Testis (tissue), 3 donors: ENCODE data around the gene AJM1. TPM values are rescaled to one million over a fixed set of nuclear protein-coding genes. Genes with fewer than 3 reads are reported as not detected.

Experiments used
- DNase-seq: peaks from one replicate; pipeline ENCODE4 v3.0.0-alpha.2; 2019
- H3K27ac ChIP-seq, 2 donors: fragments of 200-600 bp; sonication (generic); one replicate each; pipeline ENCODE4 v1.5.1; 2019
- H3K27me3 ChIP-seq: fragments of 200-600 bp; sonication (generic); one replicate; pipeline ENCODE4 v1.5.1; 2019
- H3K36me3 ChIP-seq: fragments of 200-600 bp; sonication (generic); one replicate; pipeline ENCODE4 v1.5.1; 2017; ENCODE audit warnings: low read depth; ENCODE audit errors: missing control alignments
- H3K4me1 ChIP-seq: fragments of 200-600 bp; sonication (generic); one replicate; pipeline ENCODE4 v1.5.1; 2019
- H3K4me3 ChIP-seq, 2 donors: fragments of 200-600 bp; sonication (generic); one replicate each; pipeline ENCODE4 v1.5.1; 2017 to 2019
- H3K9me3 ChIP-seq: fragments of 200-600 bp; sonication (generic); one replicate; pipeline ENCODE4 v1.5.1; 2017
- POLR2A ChIP-seq: fragments of 450-650 bp; IDR thresholded peaks from one replicate; pipeline ENCODE4 v1.6.1; 2017; ENCODE audit warnings: antibody characterized with exemption, mild to moderate bottlenecking, moderate library complexity
- WGBS, 2 donors: methylation state at CpG; one replicate each; pipeline ENCODE4 v1.1.5; 2018; 5-methylcytosine and 5-hydroxymethylcytosine counted together
- intact Hi-C: fragments of 100-400 bp; cut with DNase I; formaldehyde crosslinking; loops from one replicate; pipeline ENCODE4 v1.15.1; 2023; ENCODE audit warnings: low total_unique reads
- polyA plus RNA-seq: library from polyadenylated mRNA; stranded (reverse); fragments of 350-450 nt; fragmentation: Illumina TruSeq; extraction: RNeasy Lipid Tissue Mini Kit (QIAGEN cat#74804); gene quantifications from one replicate; pipeline ENCODE4 v1.2.3, GENCODE V29; 2014; ENCODE audit warnings: low read depth, low replicate concordance; ENCODE audit not compliant: insufficient read depth
- total RNA-seq, 2 donors: library from RNA; depleted of rRNA; stranded (reverse); fragments of >200 nt; gene quantifications; one replicate each; pipeline ENCODE4 v1.2.3, GENCODE V29; 2016
- TF ChIP-seq, protein P1 (sequence below), 3 experiments: fragments of 450-650 bp in 2 of 3; fragments of 200-600 bp in 1 of 3; sonication (generic) in 1 of 3; IDR thresholded peaks; one replicate each; pipeline ENCODE4 v1.5.1; 2016 to 2019; ENCODE audit warnings: antibody characterized with exemption in 3 of 3, mild to moderate bottlenecking in 2 of 3, moderate library complexity in 1 of 3

AJM1 gene
- total and polyA plus RNA-seq, 3 donors from 2014 or later, result 4.0 to 24.6 (median 13.1) TPM

DNA sequence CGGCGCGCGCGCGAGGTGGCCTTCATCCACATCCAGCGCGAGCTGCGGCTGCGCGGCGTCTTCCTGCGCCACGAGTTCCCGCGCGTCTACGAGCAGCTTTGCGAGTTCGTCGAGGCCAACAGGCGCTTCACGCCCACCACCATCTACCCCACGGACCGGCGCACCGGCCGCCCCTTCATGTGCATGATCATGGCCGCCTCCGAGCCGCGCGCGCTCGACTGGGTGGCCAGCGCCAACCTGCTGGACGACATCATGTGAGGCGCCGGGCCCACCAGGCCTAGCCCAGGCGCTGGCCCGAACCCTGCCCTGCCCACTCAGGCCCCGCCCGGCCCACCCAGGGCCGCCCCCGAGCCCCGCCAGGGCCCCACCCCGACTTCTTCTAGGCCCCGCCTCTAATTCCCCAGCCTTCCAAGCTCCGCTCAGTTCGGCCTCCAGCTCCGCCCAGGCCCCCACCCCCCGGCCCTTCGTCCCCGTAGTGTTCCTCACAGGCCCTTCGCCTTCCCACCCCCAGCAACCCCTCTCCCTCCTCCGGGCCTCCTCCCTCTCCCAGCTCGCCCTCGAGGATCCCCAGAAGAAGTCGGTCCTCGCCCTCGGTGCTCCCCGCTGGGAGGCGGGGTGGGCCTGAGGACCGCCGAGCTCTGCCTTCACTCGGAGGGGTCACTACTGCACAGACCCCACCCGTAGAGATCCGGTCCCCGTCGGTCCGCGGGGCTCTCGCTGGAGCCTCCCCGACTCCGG, 5.0 kb downstream of the AJM1 start:
- no peaks in the 10 kb centered on the region for H3K36me3 ChIP-seq
- no peaks in the 10 kb centered on the region for H3K27me3 ChIP-seq
- peak overlapping the region; percentile 65 to 72 for H3K4me3 ChIP-seq
- DNase-seq, result peak; percentile 56
- TF ChIP-seq POLR2A, result no peak
- TF ChIP-seq, protein P1, sequence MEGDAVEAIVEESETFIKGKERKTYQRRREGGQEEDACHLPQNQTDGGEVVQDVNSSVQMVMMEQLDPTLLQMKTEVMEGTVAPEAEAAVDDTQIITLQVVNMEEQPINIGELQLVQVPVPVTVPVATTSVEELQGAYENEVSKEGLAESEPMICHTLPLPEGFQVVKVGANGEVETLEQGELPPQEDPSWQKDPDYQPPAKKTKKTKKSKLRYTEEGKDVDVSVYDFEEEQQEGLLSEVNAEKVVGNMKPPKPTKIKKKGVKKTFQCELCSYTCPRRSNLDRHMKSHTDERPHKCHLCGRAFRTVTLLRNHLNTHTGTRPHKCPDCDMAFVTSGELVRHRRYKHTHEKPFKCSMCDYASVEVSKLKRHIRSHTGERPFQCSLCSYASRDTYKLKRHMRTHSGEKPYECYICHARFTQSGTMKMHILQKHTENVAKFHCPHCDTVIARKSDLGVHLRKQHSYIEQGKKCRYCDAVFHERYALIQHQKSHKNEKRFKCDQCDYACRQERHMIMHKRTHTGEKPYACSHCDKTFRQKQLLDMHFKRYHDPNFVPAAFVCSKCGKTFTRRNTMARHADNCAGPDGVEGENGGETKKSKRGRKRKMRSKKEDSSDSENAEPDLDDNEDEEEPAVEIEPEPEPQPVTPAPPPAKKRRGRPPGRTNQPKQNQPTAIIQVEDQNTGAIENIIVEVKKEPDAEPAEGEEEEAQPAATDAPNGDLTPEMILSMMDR (IDR thresholded peaks at IDR 0.05), result no peak
- WGBS, 2 donors, result 11 to 20% methylated on average over 26 to 53 of the region's 75 CpGs
- H3K9me3 ChIP-seq, result no peaks in the 10 kb centered on the region
- peak overlapping the region; percentile 89 to 97 for H3K27ac ChIP-seq
- peaks cover 40% of the 10 kb centered on the region for H3K4me1 ChIP-seq
- intact Hi-C loops, result no loop called here

DNA sequence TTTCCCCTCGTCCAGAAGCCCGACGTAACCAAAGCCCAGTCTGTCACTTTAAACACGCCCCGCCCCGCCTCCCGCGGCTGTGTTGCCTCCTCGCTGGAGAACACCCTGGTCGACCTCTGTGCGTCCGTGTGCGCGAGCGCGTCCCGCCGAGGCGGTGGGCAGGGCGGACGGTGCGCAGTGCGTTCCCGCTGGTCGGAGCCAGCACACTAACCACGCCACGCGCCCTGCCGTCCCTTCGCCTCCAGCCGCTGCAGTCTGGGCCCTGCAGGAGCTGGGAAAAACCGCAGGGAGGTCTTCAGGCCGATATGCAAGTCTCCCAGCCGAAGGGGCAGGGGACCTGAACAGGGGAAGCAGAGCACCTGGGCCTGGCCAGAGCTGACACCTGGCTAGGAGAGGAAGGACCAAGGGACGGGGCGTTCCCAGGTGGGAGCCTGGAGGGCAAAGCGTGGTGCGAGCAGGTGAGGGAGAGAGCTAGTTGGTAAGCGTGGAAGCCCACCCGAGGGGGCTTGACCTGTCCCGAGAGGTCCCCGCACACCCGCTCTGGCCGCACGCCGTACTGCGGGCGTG, 5.6 kb downstream of the AJM1 start:
- intact Hi-C loops, result no loop called here
- 1 to 3% methylated on average over 13 to 48 of the region's 48 CpGs for WGBS, 2 donors
- Histone ChIP-seq H3K4me3 (peak overlapping the region; percentile 65 to 72), H3K36me3 (no peaks in the 10 kb centered on the region), H3K27me3 (no peaks in the 10 kb centered on the region), H3K4me1 (peaks cover 45% of the 10 kb centered on the region), H3K27ac (peak overlapping the region; percentile 89 to 97), H3K9me3 (no peaks in the 10 kb centered on the region)
- peak; percentile 94 for DNase-seq
- TF ChIP-seq, protein P1 (IDR thresholded peaks at IDR 0.05), result no peak
- no peak for TF ChIP-seq POLR2A

DNA sequence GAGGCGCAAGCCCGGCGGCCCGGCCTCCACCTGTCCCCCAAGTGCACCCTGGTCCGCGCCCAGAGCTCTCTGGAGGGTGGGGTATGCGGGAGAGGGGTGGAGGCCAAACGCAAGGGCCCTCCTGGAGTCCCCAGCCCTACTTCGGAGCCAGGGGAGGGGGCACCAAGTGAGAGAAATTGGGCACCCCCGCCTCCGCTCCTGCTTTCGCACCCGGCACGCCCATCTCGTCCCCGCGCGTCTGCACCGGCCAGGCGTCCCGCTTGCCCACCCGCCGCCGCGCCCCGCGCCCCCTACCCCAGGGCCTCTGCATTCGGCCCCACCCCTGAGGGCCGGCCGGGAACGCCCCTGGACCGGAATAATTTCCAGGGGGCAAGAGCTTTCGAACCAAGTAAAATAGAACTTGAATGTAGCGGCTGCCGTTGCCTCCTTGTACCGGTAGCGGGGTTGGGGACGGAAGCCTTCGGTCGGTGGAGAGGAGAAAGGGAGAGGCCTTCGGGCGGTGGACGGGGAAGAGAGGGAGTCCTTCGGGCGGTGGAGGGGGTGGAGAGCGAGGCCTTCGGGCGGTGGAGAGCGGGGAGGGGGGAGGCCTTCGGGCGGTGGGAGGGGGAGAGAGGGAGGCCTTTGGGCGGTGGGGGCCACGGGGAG, 6.2 kb downstream of the AJM1 start:
- Histone ChIP-seq H3K4me3 (peak overlapping the region; percentile 65 to 72), H3K4me1 (peaks cover 39% of the 10 kb centered on the region), H3K27me3 (no peaks in the 10 kb centered on the region), H3K27ac (peak overlapping the region; percentile 89 to 97), H3K9me3 (no peaks in the 10 kb centered on the region), H3K36me3 (no peaks in the 10 kb centered on the region)
- intact Hi-C loops, result no loop called here
- peak; percentile 40 for DNase-seq
- TF ChIP-seq, protein P1 (IDR thresholded peaks at IDR 0.05), result no peak
- TF ChIP-seq POLR2A, result no peak
- 0% methylated on average over 52 of the region's 53 CpGs; no CpG with 5 or more reads in 1 of the 2 donors for WGBS, 2 donors

DNA sequence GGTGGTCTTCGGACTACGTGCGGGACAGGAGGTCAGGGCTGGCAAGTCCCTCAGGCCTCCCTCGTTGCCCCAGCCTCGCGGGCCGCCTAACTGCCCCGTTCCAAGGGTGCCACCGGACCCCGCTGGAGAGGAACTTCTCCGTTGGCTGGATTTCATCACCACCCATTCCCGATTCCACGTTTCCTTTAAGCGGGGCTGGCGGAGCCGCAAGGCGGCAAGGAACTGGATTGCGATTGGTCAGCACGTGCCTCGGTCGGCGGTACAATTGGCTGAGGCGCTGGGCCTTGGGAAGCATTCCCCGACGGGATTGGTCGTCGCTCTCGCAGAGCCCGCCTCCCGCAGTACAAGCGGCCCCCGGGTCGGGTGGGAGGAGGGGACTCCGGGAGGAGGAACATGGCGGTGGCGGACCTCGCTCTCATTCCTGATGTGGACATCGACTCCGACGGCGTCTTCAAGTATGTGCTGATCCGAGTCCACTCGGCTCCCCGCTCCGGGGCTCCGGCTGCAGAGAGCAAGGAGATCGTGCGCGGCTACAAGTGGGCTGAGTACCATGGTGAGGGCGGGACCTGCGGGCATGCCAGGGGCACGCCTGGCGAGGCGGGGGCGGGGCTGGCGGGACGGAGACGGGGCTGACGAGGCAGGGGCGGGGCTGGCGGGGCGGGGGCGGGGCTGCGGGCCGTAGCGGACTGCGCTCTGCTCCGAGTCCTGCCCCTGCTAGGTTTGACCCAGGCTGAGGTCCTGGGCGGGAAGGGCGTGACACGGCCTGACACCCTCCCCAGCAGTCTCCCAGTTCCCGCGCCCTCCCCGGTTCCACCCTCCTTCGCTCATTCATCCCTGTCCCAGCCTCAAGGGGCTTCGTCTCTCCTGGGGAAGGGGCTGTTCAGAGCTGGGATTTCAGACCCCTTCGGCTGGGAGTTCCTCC, 7.0 kb downstream of the AJM1 start, which contains the start of gene PHPT1:
PHPT1 (plus strand) TSS at position 372 of the 922 bp plus-strand sequence; CDS start at position 394, 22 bp downstream.
- peak; percentile 99 for DNase-seq
- WGBS, 2 donors, result 1% methylated on average over 11 to 63 of the region's 77 CpGs
- no peaks in the 10 kb centered on the region for H3K27me3 ChIP-seq
- peak; percentile 43 for TF ChIP-seq POLR2A
- TF ChIP-seq, protein P1 (IDR thresholded peaks at IDR 0.05), result peak in 1 of 3 experiments; percentile 14
- H3K36me3 ChIP-seq, result no peaks in the 10 kb centered on the region
- H3K4me3 ChIP-seq, result peak within 1 kb of the TSS; percentile 65 to 72
- intact Hi-C loops, result no loop called here
- H3K9me3 ChIP-seq, result no peaks in the 10 kb centered on the region
- peaks cover 33% of the 10 kb centered on the region for H3K4me1 ChIP-seq
- peak within 1 kb of the TSS; percentile 89 to 97 for H3K27ac ChIP-seq
